OCI-LY3 (cell line): ENCODE results near the gene GYS2.

Experiments used
- H2AFZ ChIP-seq: fragments of 200-600, 300-600 bp; shearing (Covaris generic); 2 replicates; pipeline ENCODE4 v1.6.0; 2014; ENCODE audit warnings: antibody characterized with exemption, low read depth, low read length
- H3K27ac ChIP-seq: fragments of 200-600, 300-600 bp; sonication (generic); 2 replicates; pipeline ENCODE4 v1.5.1; 2014; ENCODE audit warnings: mild to moderate bottlenecking, low read length, moderate library complexity, mixed read lengths
- H3K27me3 ChIP-seq: fragments of 200-600, 300-600 bp; sonication (generic); 2 replicates; pipeline ENCODE4 v1.6.1; 2014; ENCODE audit warnings: low read depth, low read length, mixed read lengths
- H3K36me3 ChIP-seq: fragments of 200-600, 300-600 bp; sonication (generic); replicated peaks from 2 replicates; pipeline ENCODE3; 2014; ENCODE audit warnings: low read depth, low read length, mixed read lengths
- H3K4me1 ChIP-seq: fragments of 300-600, 200-600 bp; sonication (generic); 2 replicates; pipeline ENCODE4 v1.6.1; 2014; ENCODE audit warnings: low read length, mixed read lengths
- H3K4me2 ChIP-seq: fragments of 200-600, 300-600 bp; sonication (generic); 2 replicates; pipeline ENCODE4 v1.6.1; 2014; ENCODE audit warnings: low read length, mixed read lengths
- H3K4me3 ChIP-seq: fragments of 300-600, 200-600 bp; sonication (generic); 2 replicates; pipeline ENCODE4 v1.5.1; 2014; ENCODE audit warnings: antibody characterized with exemption, mild to moderate bottlenecking, low read length, moderate library complexity
- H3K79me2 ChIP-seq: fragments of 300-600, 200-600 bp; shearing (Covaris generic); 2 replicates; pipeline ENCODE4 v1.6.1; 2014; ENCODE audit warnings: mild to moderate bottlenecking, low read length, mixed read lengths
- H3K9ac ChIP-seq: fragments of 300-600, 200-600 bp; shearing (Covaris generic); 2 replicates; pipeline ENCODE4 v1.6.0; 2014; ENCODE audit warnings: mild to moderate bottlenecking, low read length, moderate library complexity
- H3K9me3 ChIP-seq: fragments of 200-600, 300-600 bp; shearing (Covaris generic); 2 replicates; pipeline ENCODE4 v1.6.1; 2014; ENCODE audit warnings: low read length, mixed read lengths; ENCODE audit not compliant: insufficient read depth
- H4K20me1 ChIP-seq: fragments of 200-600, 300-600 bp; sonication (generic); 2 replicates; pipeline ENCODE4 v1.6.1; 2016; ENCODE audit warnings: low read length, mixed read lengths; ENCODE audit not compliant: insufficient read depth
- CTCF ChIP-seq: fragments of 200-600, 300-600 bp; sonication (generic); IDR thresholded peaks from 2 replicates; pipeline ENCODE4 v1.5.1; 2014; ENCODE audit warnings: antibody characterized with exemption, low read length, low read depth
- EZH2phosphoT487 ChIP-seq: fragments of 200-600 bp; shearing (Covaris generic); IDR thresholded peaks from 2 replicates; pipeline ENCODE4 v1.6.1; 2018; ENCODE audit warnings: antibody characterized with exemption, mixed run types, low read depth

GYS2 gene

DNA sequence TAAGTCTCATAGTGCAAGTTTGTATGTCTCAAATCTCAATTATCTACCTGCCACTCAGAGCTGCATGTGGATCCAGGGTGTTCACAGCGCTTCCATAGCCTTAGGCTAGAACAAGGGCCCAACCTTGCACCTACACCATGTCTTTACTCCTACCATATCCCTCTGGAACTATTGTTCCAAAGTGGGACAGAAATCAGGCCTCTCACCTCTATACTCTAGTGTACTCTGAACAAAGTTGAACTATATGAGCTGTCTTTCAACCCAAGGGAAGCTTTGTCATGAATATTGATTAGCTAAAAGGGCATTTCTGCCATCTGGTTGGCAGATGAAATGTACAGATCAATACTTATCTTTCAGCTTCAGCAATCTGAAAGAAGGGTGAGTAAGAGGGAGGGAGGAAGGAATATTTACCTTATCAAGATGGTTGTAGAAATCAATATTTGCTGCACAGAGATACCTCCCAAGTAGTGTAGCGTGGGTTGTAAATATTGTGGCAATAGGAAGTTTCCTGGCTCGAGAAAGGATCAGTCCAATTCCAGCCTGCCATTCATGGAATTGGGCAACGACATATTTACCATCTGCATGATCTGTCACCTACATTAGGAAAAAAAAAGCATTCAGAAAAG is 30.8 kb downstream of the GYS2 start:
- no peak overlapping the region for H3K4me3 ChIP-seq
- H3K36me3 ChIP-seq, result no peaks in the 10 kb centered on the region
- H3K9me3 ChIP-seq, result no peaks in the 10 kb centered on the region
- no peaks in the 10 kb centered on the region for H4K20me1 ChIP-seq
- H3K79me2 ChIP-seq, result no peaks in the 10 kb centered on the region
- TF ChIP-seq EZH2phosphoT487, result no peak
- TF ChIP-seq CTCF, result no peak
- H3K9ac ChIP-seq, result no peak overlapping the region
- H2AFZ ChIP-seq, result no peak overlapping the region
- no peak overlapping the region for H3K4me2 ChIP-seq
- no peak overlapping the region for H3K27ac ChIP-seq
- no peaks in the 10 kb centered on the region for H3K27me3 ChIP-seq
- H3K4me1 ChIP-seq, result peaks cover 16% of the 10 kb centered on the region

DNA sequence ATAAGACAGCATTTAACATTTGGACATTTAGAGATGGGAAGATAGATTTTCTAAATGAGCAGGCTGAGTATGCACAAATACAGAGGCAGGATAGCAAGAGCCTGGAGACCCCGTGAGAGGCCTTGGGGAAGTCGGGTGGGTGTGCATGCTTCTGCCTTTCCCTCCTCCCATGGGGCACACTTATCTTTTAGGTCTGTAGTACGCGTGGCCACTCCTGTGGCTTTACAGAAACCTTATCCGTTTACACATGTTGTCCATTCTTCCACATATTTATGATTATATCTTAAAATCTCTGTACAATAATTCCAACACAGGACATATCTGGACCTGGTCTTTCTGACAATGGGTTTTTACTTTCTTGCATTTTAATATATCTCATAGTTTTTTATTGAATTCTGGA is 33.6 kb downstream of the GYS2 start:
- Histone ChIP-seq H3K4me1 (peaks cover 16% of the 10 kb centered on the region), H3K9me3 (no peaks in the 10 kb centered on the region), H3K4me3 (no peak overlapping the region), H2AFZ (no peak overlapping the region), H3K27me3 (no peaks in the 10 kb centered on the region), H3K9ac (no peak overlapping the region), H3K27ac (no peak overlapping the region), H3K4me2 (no peak overlapping the region), H4K20me1 (no peaks in the 10 kb centered on the region), H3K79me2 (no peaks in the 10 kb centered on the region), H3K36me3 (no peaks in the 10 kb centered on the region)
- no peak for TF ChIP-seq CTCF
- TF ChIP-seq EZH2phosphoT487, result no peak

- TF ChIP-seq EZH2phosphoT487 (no peak), CTCF (no peak)
- H3K79me2 ChIP-seq, result no peaks in the 10 kb centered on the region
- no peaks in the 10 kb centered on the region for H4K20me1 ChIP-seq
- H3K9me3 ChIP-seq, result no peaks in the 10 kb centered on the region
- H3K9ac ChIP-seq, result no peak overlapping the region
- no peak overlapping the region for H3K27ac ChIP-seq
- H2AFZ ChIP-seq, result no peak overlapping the region
- H3K4me2 ChIP-seq, result no peak overlapping the region
- H3K4me1 ChIP-seq, result peaks cover 8% of the 10 kb centered on the region; the same call in 1 of the 2 replicates
- no peaks in the 10 kb centered on the region for H3K36me3 ChIP-seq
- no peaks in the 10 kb centered on the region for H3K27me3 ChIP-seq
- H3K4me3 ChIP-seq, result no peak overlapping the region
Observed at GRCh38 chr12:21568115-21568514, 36.5 kb downstream of the GYS2 start.

DNA sequence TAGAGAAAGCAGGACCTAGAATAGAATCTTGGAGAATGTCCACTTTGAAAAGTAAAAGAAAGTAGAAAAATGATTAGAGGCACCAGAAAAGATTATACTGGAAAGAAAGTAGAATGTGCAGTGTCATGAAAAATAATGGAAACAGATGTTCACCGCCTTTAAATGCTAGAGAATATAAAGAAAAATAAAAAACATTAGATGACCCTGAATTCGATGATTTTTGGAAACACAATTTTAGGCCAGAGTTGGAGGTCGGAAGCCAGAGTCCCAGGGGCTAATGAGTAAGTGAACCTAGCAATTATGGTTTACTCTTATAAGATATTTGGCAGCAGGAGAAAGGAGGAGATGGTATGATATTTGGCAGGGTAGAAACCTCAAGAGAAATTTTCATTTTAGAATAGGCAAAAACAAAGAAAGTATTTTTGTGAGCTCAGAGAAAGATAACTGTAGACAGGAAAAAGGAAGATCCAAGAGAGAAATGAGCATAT is 37.7 kb downstream of the GYS2 start:
- Histone ChIP-seq H3K27ac (no peak overlapping the region), H3K27me3 (no peaks in the 10 kb centered on the region), H3K79me2 (no peaks in the 10 kb centered on the region), H3K4me1 (no peaks in the 10 kb centered on the region), H3K9me3 (no peaks in the 10 kb centered on the region), H3K9ac (no peak overlapping the region), H3K4me3 (no peak overlapping the region), H4K20me1 (no peaks in the 10 kb centered on the region), H3K4me2 (no peak overlapping the region), H3K36me3 (no peaks in the 10 kb centered on the region), H2AFZ (no peak overlapping the region)
- no peak for TF ChIP-seq EZH2phosphoT487
- no peak for TF ChIP-seq CTCF
